ENCODE data around the gene MYF5. TPM values are rescaled to one million over a fixed set of nuclear protein-coding genes. Genes with fewer than 3 reads are reported as not detected.

The MYF5 gene
- total RNA-seq = not detected in 2 replicates

GRCh38 chr12:80716696-80717469 is at the start of gene MYF5:
Gene MYF5 (plus strand): TSS chr12:80716912. CDS start chr12:80717064, 152 bp downstream.

GRCh38 chr12:80707126-80707829 is 9.4 kb upstream of the MYF5 start, which contains the start of gene MYF6:
Gene MYF6 (plus strand): TSS chr12:80707634. CDS start chr12:80707720, 86 bp downstream.

Other genes starting within 250 kb of the MYF5 start
- not detected in 2 replicates for gene MYF6, start 9.3 kb upstream of the MYF5 start, total RNA-seq
- gene LIN7A, start 221.0 kb downstream of the MYF5 start, total RNA-seq = 12.4 and 19.7 TPM in 2 replicates

Measured in smooth muscle cell of trachea (primary cell).